CD4-positive, alpha-beta T cell treated with Interleukin-12 subunit alpha and Interleukin-12 subunit beta, for 1 hour (primary cell): Measurements from ENCODE around the gene VWA3B.
"Not testable (repeated sequence)": the region's sequence is repeated elsewhere in the genome, so short reads cannot be mapped to it uniquely, and the experiment has no call there.

Experiments used
- DNase-seq: peaks from one replicate; pipeline ENCODE4 v3.0.0-alpha.2; 2020

VWA3B gene

DNA sequence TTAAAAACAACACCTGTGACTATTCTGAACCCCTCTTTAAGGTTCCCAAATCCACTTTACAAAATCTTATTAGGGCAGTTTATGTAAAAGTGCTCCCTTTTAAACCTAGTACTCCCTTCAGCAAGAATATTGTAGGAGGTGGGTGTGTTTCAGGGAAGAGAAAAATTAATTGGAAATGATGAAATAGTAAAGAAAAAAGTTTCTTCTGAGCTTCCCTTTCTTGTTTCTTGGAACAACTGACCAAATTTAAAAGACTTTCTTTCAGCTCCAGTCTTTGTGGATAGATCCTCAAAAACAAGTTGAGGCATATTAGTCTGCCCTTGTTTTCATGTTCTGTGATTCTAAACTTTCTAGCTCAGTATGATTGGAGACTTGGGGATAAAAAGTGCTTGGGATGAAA, 3.0 kb downstream of the VWA3B start:
- no peak for DNase-seq

DNA sequence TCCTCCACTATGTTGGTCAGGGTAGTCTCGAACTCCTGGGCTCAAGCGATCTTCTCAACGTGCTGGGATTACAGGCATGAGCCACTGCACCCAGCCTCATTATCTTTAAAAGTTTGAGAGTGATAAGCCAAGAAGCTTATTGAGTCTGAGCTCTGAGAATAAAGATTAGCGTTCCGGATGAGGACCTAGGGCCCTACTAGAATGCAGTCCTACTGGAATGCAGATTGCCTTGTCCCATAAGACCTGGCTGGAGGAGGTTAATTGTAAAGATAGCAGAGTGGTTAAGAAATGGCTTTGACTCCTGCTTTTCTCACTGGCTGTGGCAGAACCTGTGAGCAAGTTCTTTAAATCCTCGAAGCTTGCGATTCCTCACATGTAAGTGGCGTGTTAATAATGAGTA, 4.0 kb downstream of the VWA3B start:
- no peak for DNase-seq

DNA sequence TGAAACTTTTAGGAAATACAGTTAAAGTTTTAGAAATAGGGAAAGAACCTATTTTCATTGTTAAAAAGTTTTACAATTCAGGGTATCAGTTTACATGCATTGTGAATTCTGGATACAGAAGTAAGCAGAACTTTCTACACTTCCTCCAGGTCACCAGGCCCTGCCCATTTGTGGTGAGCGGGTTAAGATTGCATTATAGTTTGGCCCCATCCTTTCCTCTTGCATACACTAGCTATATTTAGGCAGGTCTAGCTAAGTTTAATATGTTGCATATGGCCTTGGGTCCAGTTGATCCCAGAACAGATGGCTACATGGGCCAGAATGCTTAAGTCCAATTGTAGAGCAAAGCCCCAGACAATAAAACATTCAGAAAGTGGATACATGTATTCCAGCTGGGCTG, 4.8 kb downstream of the VWA3B start:
- no peak for DNase-seq

DNA sequence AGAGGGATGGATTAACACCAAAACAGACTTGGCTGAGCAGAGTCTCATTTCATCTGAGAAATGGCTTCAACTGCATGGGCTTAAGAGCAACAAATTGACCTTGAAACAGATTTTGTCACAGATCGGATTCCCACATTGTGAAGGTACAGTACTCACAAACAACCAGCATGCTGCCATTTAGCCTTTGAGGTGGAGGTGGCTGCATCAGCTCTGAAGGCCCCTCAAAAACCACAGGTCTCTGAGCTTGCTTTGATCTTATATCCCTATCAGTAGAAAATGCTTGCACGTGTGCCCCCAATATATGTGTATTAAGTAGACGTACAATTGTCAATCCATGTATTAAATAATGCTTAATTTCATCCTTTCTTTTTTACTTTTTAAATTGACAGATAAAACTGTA, 6.2 kb downstream of the VWA3B start:
- no peak for DNase-seq

DNA sequence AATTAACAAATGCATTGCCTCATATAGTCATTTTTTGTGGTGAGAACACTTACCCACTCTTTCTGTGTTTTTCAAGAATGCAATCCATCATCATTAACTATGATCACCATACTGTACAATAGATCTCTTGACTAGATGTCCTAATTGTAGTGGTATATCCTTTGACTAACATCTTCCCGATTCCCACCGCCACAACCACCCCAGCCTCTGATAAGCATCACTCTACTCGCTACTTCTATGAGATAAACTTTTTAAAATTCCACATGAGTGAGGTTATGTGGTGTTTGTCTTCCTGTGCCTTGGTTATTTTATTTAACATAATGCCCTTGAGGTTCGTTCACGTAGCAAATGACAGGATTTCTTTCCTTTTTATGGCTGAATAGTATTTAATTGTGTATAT, 6.6 kb downstream of the VWA3B start:
- no peak for DNase-seq

DNA sequence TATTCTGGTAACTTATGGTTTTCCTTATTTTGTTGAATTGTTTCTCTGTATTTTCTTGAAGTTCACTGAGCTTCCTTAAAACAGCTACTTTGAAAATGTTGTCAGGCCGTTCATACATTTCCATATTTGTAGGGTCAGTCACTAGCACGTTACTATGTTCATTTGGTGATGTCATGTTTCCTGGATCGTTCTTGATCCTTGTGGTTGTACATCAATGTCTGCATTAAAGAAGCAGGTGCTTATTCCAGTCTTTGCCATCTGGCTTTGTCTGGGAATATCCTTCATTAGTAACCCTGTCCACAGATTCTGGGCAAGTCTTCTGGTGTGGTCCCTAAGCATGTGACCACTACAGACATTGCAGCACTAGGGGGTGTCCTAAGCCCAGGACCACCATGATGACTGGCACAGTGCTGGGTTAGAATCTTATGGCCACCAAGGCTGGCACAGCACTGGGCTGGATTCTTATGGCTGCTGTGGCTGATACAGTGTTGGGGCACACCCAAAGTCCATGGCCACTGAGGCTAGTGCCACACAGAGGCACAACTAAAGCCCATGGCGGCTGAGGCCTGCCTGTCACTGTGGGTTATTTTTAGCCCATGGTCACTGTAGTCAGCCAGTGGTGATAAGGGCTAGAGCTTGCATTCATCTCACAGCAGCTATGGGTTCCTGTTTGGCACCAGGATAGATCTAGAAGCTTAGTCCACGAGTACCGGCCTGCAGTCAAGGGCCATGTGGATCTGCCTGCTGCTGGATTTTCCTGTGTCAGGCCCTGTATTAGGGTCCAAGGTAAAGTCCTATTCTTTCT, 13.2 kb downstream of the VWA3B start:
- DNase-seq, result no peak

DNA sequence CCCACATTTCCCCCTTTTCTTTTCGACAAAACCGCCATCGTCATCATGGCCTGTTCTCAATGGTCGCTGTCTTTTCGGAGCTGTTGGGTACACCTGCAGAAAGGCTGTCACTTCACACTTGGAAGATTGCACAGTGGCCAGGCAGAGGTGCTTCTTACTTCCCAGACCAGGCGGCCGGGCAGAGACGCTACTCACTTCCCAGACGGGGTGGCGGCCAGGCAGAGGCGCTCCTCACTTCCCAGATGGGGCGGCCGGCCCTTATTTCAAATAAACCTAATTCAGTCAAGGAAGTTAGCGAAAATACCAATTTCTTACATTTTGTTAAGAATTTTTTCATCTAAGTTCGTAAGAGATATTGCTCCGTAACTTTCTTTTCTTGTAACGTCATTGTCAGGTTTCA, 15.3 kb downstream of the VWA3B start:
- DNase-seq, result not testable (repeated sequence)

DNA sequence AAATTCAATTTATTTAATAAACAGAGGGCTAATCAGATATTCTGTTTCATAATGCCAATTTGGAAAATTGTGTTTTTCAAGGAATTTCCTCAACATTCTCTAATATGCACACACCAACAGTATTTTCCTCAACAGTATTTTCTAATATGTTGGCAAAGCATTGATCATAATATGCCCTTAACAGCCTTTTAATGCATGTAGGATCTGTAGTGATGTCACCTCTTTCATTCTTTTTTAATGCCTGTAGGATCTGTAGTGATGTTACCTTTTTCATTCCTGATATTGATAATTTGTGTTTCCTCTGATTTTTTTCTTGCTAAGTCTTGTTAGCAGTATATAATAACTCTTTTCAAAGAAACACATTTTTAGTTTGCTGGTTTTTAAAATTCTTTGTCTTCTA, 15.9 kb downstream of the VWA3B start:
- DNase-seq, result no peak

DNA sequence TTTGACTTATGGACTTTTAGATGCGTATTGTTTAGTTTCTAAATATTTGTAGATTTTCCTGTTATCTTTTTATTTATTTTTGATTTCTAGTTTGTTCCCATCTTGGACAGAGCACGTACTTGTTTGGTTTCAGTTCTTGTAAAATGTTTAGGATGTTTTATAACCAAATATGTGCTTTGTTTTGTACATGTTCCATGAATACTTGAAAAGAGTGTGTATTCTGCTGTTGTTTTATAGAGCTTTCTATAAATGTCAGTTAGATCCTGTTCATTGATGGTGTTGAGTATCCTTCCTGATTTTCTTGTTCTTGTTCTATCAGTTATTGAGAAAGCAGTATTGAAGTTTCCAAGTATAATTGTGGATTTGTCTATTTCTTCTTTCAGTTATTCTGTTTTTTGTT, 21.1 kb downstream of the VWA3B start:
- DNase-seq, result no peak

DNA sequence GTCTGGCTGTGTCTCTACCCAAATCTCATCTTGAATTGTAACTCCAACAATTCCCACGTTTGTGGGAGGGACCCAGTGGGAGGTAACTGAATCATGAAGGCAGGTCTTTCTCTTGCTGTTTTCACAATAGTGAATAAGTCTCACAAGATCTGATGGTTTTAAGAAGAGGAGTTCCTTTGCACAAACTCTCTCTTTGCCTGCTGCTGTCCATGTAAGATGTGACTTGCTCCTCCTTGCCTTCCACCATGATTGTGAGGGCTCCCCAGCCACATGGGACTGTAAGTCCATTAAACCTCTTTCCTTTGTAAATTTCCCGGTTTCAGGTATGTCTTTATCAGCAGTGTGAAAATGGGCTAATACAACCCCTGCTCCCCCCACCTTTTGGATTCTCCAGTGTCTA, 23.8 kb downstream of the VWA3B start:
- no peak for DNase-seq

DNA sequence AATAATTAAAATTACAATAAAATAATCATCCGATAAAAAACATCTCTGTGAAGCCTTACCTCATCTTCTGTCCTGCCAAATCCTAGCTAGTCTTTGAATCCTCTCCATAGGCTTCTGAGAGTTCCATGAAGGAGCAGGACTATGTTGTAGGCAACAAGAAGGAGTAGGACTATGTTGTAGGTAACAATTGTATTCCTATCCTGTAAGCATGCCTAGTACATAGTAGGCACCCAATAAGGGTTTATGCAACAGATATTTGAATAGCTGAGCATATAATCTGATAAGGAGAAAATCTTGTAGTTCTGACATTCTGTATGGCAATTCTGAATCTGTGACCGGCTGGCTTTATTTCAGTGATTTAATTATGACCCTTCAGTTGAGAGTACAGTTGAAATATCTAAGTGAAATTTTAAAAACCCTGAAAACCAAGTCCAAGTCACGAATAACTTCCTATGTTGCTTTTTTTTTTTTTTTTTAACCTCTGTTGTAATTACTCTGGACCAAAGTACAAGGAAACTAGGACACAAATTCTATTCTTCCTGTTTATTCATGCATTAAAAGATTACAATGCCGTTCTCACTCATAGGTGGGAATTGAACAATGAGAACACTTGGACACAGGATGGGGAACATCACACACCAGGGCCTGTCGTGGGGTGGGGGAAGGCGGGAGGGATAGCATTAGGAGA, 27.8 kb downstream of the VWA3B start:
- DNase-seq, result no peak

DNA sequence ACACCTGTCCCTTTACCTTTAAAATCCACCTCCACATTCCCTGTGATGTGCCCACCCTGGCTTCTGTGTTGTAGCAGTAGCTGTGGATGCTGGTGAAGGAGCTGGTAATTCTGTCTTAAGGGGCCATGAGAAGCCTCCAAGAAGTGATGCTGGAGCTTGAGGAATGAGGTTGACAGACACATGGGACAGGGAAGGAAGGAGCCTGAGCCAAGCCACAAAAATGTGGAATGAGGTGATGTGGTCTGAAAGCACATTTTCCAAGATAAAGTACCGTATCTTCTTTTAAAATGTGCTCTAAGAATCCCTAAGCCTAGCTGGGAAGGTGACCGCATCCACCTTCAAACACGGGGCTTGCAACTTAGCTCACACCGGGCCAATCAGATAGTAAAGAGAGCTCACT, 31.2 kb downstream of the VWA3B start:
- DNase-seq, result no peak

DNA sequence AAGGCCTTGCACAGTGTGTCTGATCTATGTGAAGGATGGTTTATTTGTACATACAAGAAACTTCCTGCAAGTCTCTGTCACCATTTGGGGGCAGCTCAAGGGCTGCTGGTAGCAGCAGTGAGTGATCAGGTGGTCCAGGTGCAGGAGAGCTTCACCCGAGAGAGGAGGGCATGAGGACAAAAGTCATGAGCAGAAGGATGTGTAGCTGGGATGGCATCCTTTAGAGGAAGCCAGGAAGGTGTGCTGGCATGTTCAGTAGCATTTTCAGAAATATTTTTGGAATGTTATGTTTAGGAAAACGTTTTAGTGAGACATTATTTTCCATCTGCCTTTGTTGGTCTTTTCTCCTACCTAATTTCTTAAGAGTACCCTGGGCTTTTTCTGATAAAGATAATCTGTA, 31.9 kb downstream of the VWA3B start:
- no peak for DNase-seq

DNA sequence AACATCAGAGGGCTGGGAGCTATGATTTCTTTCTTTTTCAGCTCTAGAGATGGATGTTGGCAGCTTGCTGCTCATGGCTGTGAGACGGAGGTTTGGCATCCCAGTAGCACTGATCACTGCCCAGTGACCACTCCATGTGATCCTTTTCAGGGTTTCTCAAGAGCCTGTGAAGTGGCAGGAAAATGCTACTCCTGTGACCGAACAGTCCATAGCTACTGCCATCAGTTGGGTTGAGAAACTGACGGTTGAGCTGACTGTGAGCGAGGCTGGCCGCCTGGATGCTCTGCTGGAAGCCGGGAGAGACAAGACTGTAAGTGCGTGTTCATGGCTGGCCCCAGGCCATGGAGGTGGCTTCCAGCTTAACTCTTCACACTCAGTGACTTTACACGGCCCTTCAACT, 34.2 kb downstream of the VWA3B start:
- no peak for DNase-seq

DNA sequence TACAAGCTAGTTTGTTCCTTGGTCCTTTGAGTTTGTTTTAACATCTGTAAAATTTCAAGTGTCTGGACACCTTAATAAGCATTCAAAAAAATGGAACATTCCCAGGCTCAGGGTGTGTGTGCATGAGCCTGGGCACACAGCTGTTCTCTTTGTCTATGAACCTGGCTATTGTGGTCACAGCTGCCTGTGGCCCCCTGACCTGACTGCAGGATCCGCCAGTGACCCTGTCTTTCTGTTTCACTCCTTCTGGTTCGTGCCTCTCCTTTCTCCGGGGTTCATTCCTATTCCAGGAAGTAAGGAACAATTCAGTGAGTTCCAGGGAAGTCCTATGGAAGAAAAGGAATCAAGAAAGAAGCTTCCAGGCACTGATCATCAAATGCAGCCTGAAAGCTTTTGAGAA, 35.6 kb downstream of the VWA3B start:
- no peak for DNase-seq

DNA sequence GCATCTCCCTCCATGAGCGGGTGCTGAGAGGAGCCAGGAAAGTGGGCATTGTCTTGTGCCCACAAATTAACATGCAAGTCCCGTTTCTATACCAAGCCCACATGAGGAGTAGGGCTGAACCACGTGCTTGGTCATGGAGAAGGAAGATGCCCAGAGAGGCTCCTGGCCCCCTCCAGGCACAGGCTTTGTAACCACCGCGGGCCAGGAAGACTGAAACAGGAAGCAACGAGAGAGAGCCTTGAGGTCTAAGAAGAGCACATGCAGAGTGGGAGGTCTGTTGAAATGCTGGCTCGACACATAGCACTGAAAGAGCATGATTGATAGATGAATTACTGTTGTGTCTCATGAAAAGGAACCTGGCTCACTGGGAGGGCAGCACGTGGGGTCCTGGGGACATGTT, 36.3 kb downstream of the VWA3B start:
- no peak for DNase-seq

DNA sequence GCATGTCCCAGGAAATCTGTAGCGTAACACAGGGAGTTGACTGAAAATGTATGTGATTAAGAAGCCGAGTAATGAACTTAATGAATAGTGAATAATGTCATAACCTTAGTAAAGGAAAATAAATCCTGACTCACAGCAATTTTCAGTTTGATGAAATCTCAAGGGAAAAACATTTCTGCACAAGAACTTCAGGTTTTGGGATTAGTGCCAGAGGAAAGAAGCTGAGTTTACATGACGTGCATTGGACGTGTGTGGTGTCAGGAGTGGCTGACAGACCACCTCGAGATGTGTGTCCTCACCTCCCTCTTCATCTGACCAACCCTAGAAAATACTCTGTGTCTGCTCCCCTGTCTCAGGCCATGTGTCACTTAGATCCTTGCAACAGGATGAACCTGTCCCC, 39.1 kb downstream of the VWA3B start:
- no peak for DNase-seq

DNA sequence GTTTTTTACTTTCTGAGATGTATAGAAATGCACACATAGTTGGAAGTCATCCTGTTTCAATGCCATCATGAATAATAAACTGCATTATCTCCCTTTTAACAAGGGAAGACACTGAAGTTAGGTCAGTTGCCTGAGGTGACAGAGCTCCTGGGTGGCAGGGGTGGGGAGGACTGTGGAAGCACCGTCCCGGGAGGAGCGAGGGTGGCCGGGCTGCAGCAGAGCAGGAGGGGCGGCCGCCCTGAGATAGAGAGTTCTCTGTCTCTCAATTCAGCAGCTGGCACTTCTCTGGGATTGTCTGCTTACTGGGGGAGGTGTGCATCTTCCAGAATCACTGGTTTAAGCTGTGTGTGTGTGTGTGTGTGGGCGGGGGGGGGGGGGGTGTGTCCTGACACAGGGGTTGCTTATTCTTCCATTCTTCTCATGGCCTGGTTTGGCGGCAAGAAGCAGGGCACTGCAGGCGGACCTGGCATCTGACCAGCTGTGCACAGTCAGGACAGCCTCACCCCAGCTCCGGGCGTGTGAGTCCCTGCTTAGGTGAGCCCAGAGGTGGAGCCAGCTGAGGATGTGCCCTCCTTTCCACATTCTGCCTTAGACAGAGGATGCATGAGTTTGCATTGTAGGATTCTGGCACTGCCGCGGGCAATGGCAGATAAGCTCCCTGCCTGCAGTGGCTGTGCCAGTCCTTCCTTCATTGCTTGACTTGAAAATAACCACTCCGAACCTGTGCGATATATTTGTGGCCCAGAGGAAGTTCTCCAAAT, 40.4 kb downstream of the VWA3B start:
- DNase-seq, result no peak

DNA sequence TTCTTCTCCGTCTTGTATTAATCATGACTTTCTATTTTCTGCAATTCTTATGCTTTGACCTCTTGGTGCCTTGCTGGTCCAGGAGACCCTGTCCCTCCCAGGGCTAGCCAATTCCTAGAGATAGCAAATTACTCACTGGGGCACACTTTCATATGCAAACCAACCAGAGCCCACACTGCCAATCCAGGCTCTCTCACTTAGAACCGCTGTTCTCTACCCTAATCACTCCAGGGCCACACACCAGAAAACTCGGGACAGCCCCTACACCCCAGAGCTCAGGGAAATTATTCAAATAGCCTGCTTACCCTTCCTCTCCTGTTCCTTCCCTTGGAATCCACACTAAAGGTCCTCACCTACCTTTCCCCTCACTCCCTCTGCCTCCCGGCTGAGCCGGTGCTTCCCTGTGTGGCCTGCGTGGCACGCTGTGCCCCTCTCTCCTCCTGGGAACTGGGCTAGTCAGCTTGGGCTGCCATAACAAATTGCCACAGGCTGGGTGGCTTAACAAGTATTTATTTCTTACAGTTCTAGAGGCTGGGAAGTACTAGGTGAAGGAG, 41.7 kb downstream of the VWA3B start:
- DNase-seq, result no peak

DNA sequence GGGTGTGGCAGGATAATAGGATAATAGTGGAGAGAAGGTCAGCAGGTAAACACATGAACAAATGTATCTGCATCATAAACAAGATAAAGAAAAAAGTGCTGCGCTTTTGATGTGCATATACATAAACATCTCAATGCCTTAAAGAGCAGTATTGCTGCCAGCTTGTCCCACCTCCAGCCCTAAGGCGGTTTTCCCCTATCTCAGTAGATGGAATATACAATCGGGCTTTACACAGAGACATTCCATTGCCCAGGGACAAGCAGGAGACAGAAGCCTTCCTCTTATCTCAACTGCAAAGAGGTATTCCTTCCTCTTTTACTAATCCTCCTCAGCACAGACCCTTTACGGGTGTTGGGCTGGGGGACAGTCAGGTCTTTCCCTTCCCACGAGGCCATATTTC, 43.1 kb downstream of the VWA3B start:
- DNase-seq, result not testable (repeated sequence)

DNA sequence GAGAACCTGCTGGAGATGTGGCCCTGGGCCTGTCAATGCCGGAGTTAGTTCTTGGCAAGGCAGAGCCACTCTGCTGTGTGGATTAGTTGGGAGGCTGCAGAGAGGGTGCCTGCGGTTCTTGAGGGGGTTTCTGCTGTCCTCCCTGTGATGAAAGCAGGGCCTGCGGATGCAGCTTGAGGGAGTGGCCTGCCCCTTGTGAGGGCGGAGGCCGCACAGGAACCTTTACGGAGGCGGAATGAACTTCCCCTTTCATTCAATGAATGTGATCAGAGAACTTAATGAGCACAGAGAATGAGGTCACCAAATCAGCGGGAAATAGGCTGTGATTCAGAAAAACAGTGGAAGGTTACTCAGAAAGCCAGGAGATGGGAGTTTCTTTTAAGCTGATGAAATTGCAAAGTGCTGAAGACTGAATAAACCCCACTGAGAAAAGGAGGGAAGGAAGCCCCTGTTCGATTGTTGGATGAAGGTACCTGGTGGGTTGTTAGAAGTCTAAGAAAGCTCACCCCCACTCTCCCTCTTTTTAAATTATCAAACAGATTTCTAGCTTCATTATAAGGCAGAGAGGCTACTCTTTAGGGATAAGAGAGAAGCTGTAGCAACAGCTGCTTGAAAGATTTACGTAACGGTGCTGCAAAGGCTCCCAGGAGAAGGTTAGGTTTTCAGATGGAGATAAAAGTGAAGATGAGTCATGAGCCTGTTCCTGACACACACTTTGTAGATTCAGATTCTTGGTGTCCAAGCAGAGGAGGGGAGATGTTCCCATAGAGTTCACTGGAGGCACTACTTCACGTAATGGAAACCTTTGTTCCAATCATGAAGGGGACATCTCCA, 47.4 kb downstream of the VWA3B start:
- DNase-seq, result peak; percentile 26

DNA sequence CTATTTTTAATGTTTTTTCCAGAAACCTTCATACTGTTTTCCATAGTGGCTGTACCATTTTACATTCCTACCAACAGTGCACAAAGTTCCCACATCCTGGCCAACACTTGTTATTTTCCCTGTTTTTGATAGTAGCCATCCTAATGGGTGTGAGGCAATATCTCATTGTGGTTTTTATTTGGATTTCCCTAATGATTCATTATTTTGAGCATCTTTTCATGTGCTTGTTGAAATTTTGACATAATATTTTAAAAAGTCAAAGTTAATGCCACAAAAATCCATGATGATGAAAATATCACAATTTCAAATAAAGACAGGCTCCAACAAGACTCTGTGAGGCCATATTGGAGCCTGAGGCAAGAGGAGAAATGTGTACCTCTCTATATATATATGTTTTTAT, 50.2 kb downstream of the VWA3B start:
- DNase-seq, result no peak

DNA sequence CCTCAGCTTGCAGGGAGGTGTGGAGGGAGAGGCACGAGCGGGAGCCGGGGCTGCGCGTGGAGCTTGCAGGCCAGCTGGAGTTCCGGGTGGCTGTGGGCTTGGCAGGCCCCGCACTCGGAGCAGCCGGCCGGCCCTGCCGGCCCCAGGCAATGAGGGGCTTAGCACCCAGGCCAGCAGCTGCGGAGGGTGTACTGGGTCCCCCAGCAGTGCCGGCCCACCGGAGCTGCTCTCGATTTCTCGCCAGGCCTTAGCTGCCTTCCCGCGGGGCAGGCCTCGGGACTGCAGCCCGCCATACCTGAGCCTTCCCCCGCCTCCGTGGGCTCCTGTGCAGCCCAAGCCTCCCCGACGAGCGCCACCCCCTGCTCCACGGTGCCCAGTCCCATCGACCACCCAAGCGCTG, 52.0 kb downstream of the VWA3B start:
- not testable (repeated sequence) for DNase-seq
